Measurements from ENCODE around the gene KRT15. TPM values are rescaled to one million over a fixed set of nuclear protein-coding genes. Genes with fewer than 3 reads are reported as not detected.

The KRT15 gene
- total and polyA plus RNA-seq, 9 of the 15 experiments (the other 6 are each of a cell fraction or from before 2014, with no cell fraction given): 0.28 to 4.4 (median 0.56) TPM

DNA sequence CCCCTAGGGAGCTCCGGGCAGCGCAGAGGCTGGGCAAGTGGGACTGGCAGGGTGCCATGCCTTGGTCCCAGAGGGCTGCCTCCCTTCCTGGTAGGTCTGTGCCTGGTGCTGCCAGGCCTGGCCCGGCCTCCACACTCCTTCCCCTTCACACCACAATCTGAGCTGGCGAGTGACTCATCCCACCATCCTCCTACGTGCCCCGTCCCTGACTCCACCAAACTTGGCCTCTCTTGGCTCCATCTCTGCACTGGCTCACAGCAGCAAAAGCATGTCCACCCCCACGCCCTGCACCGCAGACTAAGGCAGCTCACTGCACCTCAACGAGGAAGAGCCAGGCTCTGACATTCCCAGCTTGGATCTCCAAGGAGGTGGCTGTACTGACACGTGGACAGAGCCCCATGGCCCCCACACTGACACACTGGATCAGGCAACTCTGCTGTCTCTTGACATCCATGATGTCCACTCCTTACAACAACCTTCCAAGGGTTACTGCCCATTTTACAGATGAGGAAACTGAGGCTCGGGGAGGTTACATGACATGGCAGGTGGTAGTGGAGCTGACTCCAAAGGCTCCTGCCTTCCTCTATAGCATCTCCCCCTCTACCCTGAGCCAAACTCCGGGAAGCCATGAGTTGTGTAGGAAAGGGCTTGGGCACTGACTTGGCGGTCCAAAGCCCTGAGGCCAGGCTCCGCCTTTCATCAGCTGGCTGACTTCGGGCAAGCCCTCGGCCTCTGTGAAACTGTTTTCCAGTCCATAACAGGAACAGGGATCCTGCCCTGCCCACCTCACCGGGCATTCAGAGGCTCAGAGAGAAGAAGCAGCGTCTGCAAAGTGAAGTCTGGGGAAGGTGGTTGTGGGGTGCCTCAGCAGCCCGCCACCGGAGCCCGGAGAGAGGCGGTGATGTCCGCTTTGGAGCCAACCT is 29.5 kb upstream of the KRT15 start (continued):
- TF ChIP-seq, protein P1, sequence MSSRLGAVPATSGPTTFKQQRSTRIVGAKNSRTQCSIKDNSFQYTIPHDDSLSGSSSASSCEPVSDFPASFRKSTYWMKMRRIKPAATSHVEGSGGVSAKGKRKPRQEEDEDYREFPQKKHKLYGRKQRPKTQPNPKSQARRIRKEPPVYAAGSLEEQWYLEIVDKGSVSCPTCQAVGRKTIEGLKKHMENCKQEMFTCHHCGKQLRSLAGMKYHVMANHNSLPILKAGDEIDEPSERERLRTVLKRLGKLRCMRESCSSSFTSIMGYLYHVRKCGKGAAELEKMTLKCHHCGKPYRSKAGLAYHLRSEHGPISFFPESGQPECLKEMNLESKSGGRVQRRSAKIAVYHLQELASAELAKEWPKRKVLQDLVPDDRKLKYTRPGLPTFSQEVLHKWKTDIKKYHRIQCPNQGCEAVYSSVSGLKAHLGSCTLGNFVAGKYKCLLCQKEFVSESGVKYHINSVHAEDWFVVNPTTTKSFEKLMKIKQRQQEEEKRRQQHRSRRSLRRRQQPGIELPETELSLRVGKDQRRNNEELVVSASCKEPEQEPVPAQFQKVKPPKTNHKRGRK (tag; IDR thresholded peaks at IDR 0.05): no peak
- TF ChIP-seq PCBP2 (IDR thresholded peaks at IDR 0.05; ENCODE audit: low read depth, low read length, poor library complexity, severe bottlenecking) (no peak), FUS (optimal IDR thresholded peaks at IDR 0.05; ENCODE audit: low read depth, low read length) (no peak), ZNF780A (CRISPR knock-in tag; IDR thresholded peaks at IDR 0.05) (no peak), KLF13 (tag; IDR thresholded peaks at IDR 0.05; ENCODE audit: borderline replicate concordance, low read depth) (no peak), RBM25 (IDR thresholded peaks at IDR 0.05; ENCODE audit: low read depth, low read length, severe bottlenecking) (peak; percentile 90), EP400 (IDR thresholded peaks at IDR 0.05) (no peak), GTF2F1 (IDR thresholded peaks at IDR 0.05; ENCODE audit: low read depth, low read length) (no peak), U2AF2 (optimal IDR thresholded peaks at IDR 0.05; ENCODE audit: low read depth, low read length) (no peak), DDX20 (tag; IDR thresholded peaks at IDR 0.05; ENCODE audit: low read depth) (no peak), ZKSCAN3 (CRISPR knock-in tag; IDR thresholded peaks at IDR 0.05) (no peak), E4F1 (CRISPR knock-in tag; IDR thresholded peaks at IDR 0.05; ENCODE audit: borderline replicate concordance) (no peak), ZNF79 (CRISPR knock-in tag; IDR thresholded peaks at IDR 0.05; ENCODE audit: low read depth) (no peak), ZNF140 (CRISPR knock-in tag; IDR thresholded peaks at IDR 0.05) (no peak)
- TF ChIP-seq, protein P2, sequence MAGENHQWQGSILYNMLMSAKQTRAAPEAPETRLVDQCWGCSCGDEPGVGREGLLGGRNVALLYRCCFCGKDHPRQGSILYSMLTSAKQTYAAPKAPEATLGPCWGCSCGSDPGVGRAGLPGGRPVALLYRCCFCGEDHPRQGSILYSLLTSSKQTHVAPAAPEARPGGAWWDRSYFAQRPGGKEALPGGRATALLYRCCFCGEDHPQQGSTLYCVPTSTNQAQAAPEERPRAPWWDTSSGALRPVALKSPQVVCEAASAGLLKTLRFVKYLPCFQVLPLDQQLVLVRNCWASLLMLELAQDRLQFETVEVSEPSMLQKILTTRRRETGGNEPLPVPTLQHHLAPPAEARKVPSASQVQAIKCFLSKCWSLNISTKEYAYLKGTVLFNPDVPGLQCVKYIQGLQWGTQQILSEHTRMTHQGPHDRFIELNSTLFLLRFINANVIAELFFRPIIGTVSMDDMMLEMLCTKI (IDR thresholded peaks at IDR 0.05; ENCODE audit: partially characterized antibody): no peak
- TF ChIP-seq, protein P3, sequence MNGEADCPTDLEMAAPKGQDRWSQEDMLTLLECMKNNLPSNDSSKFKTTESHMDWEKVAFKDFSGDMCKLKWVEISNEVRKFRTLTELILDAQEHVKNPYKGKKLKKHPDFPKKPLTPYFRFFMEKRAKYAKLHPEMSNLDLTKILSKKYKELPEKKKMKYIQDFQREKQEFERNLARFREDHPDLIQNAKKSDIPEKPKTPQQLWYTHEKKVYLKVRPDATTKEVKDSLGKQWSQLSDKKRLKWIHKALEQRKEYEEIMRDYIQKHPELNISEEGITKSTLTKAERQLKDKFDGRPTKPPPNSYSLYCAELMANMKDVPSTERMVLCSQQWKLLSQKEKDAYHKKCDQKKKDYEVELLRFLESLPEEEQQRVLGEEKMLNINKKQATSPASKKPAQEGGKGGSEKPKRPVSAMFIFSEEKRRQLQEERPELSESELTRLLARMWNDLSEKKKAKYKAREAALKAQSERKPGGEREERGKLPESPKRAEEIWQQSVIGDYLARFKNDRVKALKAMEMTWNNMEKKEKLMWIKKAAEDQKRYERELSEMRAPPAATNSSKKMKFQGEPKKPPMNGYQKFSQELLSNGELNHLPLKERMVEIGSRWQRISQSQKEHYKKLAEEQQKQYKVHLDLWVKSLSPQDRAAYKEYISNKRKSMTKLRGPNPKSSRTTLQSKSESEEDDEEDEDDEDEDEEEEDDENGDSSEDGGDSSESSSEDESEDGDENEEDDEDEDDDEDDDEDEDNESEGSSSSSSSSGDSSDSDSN (IDR thresholded peaks at IDR 0.05; ENCODE audit: borderline replicate concordance in 1 of 2, low read depth in 2 of 2, low read length in 2 of 2): no peak
- TF ChIP-seq, protein P4, sequence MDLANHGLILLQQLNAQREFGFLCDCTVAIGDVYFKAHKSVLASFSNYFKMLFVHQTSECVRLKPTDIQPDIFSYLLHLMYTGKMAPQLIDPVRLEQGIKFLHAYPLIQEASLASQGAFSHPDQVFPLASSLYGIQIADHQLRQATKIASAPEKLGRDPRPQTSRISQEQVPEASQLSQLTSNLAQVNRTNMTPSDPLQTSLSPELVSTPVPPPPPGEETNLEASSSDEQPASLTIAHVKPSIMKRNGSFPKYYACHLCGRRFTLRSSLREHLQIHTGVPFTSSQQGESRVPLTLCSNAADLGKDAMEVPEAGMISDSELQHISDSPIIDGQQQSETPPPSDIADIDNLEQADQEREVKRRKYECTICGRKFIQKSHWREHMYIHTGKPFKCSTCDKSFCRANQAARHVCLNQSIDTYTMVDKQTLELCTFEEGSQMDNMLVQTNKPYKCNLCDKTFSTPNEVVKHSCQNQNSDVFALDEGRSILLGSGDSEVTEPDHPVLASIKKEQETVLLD (IDR thresholded peaks at IDR 0.05): no peak
